Stomach (tissue), 9 donors: Measurements from ENCODE around the gene VSTM2L. TPM values are rescaled to one million over a fixed set of nuclear protein-coding genes. Genes with fewer than 3 reads are reported as not detected.
A peak's percentile ranks its signal among the peaks of the same experiment; 100 is the strongest.

Experiments used
- DNase-seq, 2 donors: peaks; one replicate each; pipeline versions ENCODE4 v3.0.0 to v3.0.0-alpha.2; 2013 to 2019
- H3K27ac ChIP-seq, 5 donors: fragments of 200-600 bp in 4 of 5; sonication (generic) in 4 of 5; one replicate each; pipeline ENCODE4 v1.5.1; 2013 to 2019; ENCODE audit warnings: mild to moderate bottlenecking in 1 of 5, moderate library complexity in 1 of 5
- H3K27me3 ChIP-seq, 3 donors: fragments of 200-600 bp; sonication (generic); one replicate each; pipeline ENCODE4 v1.5.1; 2017 to 2019; ENCODE audit warnings: mixed run types in 1 of 3
- H3K36me3 ChIP-seq, 4 donors: fragments of 200-600 bp; sonication (generic); 1 replicate in 3 of 4; 2 replicates in 1 of 4; pipeline ENCODE4 v1.5.1; 2016 to 2019
- H3K4me1 ChIP-seq, 4 donors: fragments of 200-600 bp; sonication (generic); one replicate each; pipeline ENCODE4 v1.5.1; 2016 to 2019
- H3K4me3 ChIP-seq, 4 donors: fragments of 200-600 bp; sonication (generic) in 3 of 4; one replicate each; pipeline ENCODE4 v1.5.1; 2016 to 2019; ENCODE audit warnings: mild to moderate bottlenecking in 1 of 4
- H3K9me3 ChIP-seq, 4 donors: fragments of 200-600 bp; sonication (generic); one replicate each; pipeline ENCODE4 v1.5.1; 2016 to 2019
- CTCF ChIP-seq, 7 experiments: fragments of 450-650 bp in 4 of 7; fragments of 200-600 bp in 3 of 7; sonication (generic) in 3 of 7; IDR thresholded peaks; one replicate each; pipeline ENCODE4 v1.5.1; 2016 to 2019; ENCODE audit warnings: antibody characterized with exemption in 7 of 7, control low read depth in 2 of 7, mild to moderate bottlenecking in 1 of 7
- EP300 ChIP-seq: sonication (generic); formaldehyde crosslinking; IDR thresholded peaks from one replicate; pipeline ENCODE4 v1.6.1; 2017; ENCODE audit warnings: antibody characterized with exemption
- POLR2A ChIP-seq, 4 donors: fragments of 450-650 bp; IDR thresholded peaks; one replicate each; pipeline ENCODE4 v1.6.1; 2016; ENCODE audit warnings: antibody characterized with exemption in 4 of 4, control low read depth in 2 of 4, mild to moderate bottlenecking in 1 of 4, moderate library complexity in 1 of 4
- POLR2AphosphoS5 ChIP-seq, 3 donors: sonication (generic); formaldehyde crosslinking; IDR thresholded peaks; one replicate each; pipeline ENCODE4 v1.6.1; 2016; ENCODE audit warnings: antibody characterized with exemption in 3 of 3
- whole genome bisulfite sequencing, 5 donors: extraction: QIAGEN DNeasy Blood & Tissue Kit in 3 of 5; methylation state at CpG; one replicate each; pipeline versions ENCODE4 v1.1.5 to v1.1.7; 2013 to 2018; 5-methylcytosine and 5-hydroxymethylcytosine counted together
- intact Hi-C: fragments of 100-400 bp; cut with DNase I; formaldehyde crosslinking; loops from one replicate; pipeline ENCODE4 v1.15.1; 2023; ENCODE audit warnings: low total_unique reads
- polyA plus RNA-seq, 3 donors: library from polyadenylated mRNA; stranded (reverse); fragments of 200-250 nt; gene quantifications; one replicate each; pipeline ENCODE4 v1.2.3, GENCODE V29; 2013
- total RNA-seq, 5 donors: library from RNA; depleted of rRNA; stranded (reverse); fragments of >200 nt; gene quantifications; one replicate each; pipeline versions ENCODE4 v1.1.0 to v1.2.3, GENCODE V29; 2014 to 2016
- donor health status: healthy with polysubstance abuse.
- donor health status: Bipolar disorder and iron deficiency.
- donor health status: healthy.

The VSTM2L gene
- total and polyA plus RNA-seq, 8 donors: 1.1 to 18.3 (median 3.4) TPM; not detected in 2

DNA sequence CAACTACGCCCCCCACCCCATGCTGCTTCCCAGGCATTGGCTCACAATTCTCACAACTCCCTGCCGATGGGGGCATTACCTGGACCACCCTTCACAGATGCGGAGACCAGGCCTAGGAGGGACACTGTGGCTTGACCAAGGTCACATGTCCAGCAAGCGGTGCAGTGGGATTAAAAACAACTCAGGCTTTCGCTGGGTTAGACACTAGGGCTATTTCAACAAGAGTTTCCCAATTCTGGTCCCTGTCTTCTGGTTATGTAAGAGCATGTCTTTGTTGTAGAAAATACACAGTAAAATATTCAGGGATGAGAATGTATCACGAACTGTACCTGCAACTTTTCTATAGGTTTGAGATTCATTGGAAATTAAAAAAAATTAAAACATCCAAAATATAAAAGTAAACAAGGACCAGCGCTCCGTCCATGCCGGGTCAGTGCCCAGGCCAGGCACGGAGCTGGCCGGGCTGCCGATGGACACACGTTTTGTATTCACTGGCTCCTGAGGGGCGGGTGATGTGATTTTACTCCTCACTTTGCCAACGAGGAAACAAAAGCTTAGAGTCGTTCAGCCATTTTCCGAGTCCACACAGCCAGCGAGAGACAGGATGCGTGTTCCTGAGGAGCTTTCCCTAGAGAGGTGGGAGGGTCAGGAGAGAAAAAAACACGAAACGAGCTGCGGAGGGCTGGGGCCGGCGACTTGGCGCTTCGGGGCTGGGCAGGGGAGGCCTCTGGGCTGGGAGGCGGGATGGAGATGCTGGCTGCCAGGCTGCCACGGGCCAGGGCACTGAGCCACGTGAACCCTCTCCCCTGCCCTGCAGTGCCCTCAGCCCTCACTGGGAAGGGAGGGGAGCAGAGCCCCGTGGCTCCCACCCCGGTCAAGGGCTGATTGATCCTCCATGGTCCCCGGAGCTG, 17.1 kb upstream of the VSTM2L start:
- Histone ChIP-seq H3K27me3 (peaks cover 0 to 6% (median 0%) of the 10 kb centered on the region in 3 donors), H3K36me3 (no peaks in the 10 kb centered on the region), H3K27ac (no peak overlapping the region), H3K4me1 (peaks cover 0 to 3% (median 0%) of the 10 kb centered on the region in 4 donors), H3K9me3 (no peaks in the 10 kb centered on the region), H3K4me3 (no peak overlapping the region)
- no peak for DNase-seq
- WGBS, 5 donors: 56 to 64% (median 62%) methylated on average over 30 to 32 of the region's 32 CpGs
- TF ChIP-seq POLR2AphosphoS5 (IDR thresholded peaks at IDR 0.05): no peak
- no peak for TF ChIP-seq POLR2A (IDR thresholded peaks at IDR 0.05)
- TF ChIP-seq EP300: no peak
- TF ChIP-seq CTCF (IDR thresholded peaks at IDR 0.05): no peak
- intact Hi-C loops: no loop called here

- Histone ChIP-seq H3K9me3 (no peaks in the 10 kb centered on the region), H3K4me3 (no peak overlapping the region), H3K4me1 (no peaks in the 10 kb centered on the region), H3K27ac (no peak overlapping the region), H3K36me3 (no peaks in the 10 kb centered on the region), H3K27me3 (peaks cover 0 to 6% (median 0%) of the 10 kb centered on the region in 3 donors)
- WGBS, 5 donors: 55 to 76% (median 61%) methylated on average over 4 of the region's 4 CpGs
- intact Hi-C loops: no loop called here
- no peak for TF ChIP-seq CTCF (IDR thresholded peaks at IDR 0.05)
- TF ChIP-seq EP300: no peak
- no peak for TF ChIP-seq POLR2AphosphoS5 (IDR thresholded peaks at IDR 0.05)
- no peak for TF ChIP-seq POLR2A (IDR thresholded peaks at IDR 0.05)
- peak in 1 of 2 donors; percentile 64 for DNase-seq
Measured at GRCh38 chr20:37886851-37887297, 16.1 kb upstream of the VSTM2L start.

DNA sequence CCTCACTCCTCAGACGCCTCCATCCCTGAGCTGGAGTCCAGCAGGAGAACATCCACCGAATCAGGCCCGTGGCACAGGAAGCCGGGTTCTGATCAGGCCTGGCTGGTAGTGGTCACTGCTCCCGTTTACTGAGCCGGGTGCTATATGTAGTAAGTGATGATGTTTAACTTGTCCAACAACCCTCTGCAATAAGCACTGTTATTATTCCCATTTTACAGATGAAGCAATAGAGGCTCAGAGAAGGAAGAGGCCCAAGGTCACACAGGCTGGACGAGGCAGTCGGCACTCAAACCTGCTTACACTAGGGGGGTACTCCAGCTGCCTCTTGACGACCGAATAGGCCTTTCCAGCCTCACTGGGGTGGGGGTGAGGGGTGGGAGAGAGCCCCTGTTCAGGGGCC, 14.3 kb upstream of the VSTM2L start:
- intact Hi-C loops: no loop called here
- 89 to 94% (median 92%) methylated on average over 9 to 10 of the region's 10 CpGs for WGBS, 5 donors
- Histone ChIP-seq H3K27ac (no peak overlapping the region), H3K36me3 (no peaks in the 10 kb centered on the region), H3K9me3 (no peaks in the 10 kb centered on the region), H3K4me1 (no peaks in the 10 kb centered on the region), H3K4me3 (no peak overlapping the region), H3K27me3 (peaks cover 0 to 6% (median 0%) of the 10 kb centered on the region in 3 donors)
- no peak for TF ChIP-seq POLR2AphosphoS5 (IDR thresholded peaks at IDR 0.05)
- no peak for TF ChIP-seq CTCF (IDR thresholded peaks at IDR 0.05)
- no peak for TF ChIP-seq POLR2A (IDR thresholded peaks at IDR 0.05)
- TF ChIP-seq EP300: no peak
- DNase-seq: no peak

DNA sequence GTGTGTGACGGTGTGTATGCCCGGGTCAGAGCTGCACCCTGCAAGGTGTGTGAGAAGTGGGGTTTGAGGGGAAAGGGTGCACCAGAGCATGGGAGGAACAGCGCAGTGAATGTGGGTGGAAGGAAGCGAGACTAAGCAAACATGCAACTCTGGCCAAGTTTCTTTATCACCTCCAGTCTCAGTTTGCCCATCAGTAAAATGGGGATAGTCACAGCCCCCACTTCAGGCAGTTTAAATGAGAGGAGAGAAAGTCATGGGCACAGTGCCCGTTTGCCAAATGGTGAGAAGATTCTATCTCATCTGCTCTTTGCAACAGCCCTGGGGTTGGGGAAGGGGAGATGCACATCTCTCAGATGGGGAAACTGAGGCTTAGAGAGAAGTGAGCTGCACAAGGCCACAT, 12.8 kb upstream of the VSTM2L start:
- H3K27me3 ChIP-seq: peaks cover 0 to 6% (median 0%) of the 10 kb centered on the region in 3 donors
- DNase-seq: no peak
- H3K27ac ChIP-seq: no peak overlapping the region
- WGBS, 5 donors: 79 to 85% (median 82%) methylated on average over 5 of the region's 5 CpGs
- H3K9me3 ChIP-seq: no peaks in the 10 kb centered on the region
- no peak overlapping the region for H3K4me3 ChIP-seq
- intact Hi-C loops: no loop called here
- no peaks in the 10 kb centered on the region for H3K36me3 ChIP-seq
- no peak for TF ChIP-seq EP300
- TF ChIP-seq CTCF (IDR thresholded peaks at IDR 0.05): no peak
- no peak for TF ChIP-seq POLR2A (IDR thresholded peaks at IDR 0.05)
- TF ChIP-seq POLR2AphosphoS5 (IDR thresholded peaks at IDR 0.05): no peak
- H3K4me1 ChIP-seq: no peaks in the 10 kb centered on the region
